GM19452 (cell line): ENCODE measurements around the gene ARMC9.
"Not testable (repeated sequence)": the region's sequence is repeated elsewhere in the genome, so short reads cannot be mapped to it uniquely, and the experiment has no call there.

ENCODE experiments used
- ATAC-seq: cut with Tn5 transposase; IDR thresholded peaks from one replicate; pipeline ENCODE4 v1.9.1; 2021; ENCODE audit not compliant: unreplicated experiment

ARMC9 gene

DNA sequence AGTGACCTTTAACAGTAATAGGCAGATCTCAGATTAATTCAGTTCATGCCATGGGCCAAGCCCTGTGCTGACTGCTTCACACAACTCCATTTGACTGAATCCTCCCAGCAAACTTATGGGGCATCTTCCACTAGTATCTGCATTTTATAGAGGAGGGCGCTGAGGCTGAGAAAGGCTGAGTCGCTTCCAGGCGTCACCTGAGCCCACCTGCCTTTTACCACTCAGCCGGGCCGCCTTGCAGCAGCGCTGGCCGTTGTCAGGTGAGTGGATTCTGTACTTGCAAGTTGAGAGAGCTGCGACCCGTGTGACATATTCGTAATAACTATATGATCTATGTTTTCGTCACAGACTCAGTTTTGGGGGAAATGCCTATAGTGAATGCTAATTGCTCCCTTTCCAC is 137.8 kb downstream of the ARMC9 start:
- no peak for ATAC-seq

DNA sequence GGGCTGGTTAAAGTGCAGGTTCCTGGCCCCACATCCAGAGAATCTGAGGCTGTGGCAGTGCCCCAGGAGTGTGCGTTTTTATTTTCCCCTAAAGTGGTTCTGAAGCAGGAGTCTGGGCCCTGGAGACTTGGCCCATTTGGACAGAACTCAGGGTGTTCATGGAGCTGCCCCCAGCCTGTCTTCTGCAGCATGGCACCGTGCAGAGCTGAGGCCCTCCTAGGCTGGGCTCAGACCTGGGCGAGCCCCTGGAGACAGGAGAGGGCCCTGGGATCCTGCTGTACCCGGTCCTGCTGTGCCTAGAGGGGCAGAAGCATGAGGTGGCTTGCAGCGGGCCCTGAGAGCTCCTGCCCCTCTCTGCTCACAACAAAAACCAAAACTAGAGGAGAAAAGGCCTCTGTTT is 138.3 kb downstream of the ARMC9 start:
- ATAC-seq = no peak

DNA sequence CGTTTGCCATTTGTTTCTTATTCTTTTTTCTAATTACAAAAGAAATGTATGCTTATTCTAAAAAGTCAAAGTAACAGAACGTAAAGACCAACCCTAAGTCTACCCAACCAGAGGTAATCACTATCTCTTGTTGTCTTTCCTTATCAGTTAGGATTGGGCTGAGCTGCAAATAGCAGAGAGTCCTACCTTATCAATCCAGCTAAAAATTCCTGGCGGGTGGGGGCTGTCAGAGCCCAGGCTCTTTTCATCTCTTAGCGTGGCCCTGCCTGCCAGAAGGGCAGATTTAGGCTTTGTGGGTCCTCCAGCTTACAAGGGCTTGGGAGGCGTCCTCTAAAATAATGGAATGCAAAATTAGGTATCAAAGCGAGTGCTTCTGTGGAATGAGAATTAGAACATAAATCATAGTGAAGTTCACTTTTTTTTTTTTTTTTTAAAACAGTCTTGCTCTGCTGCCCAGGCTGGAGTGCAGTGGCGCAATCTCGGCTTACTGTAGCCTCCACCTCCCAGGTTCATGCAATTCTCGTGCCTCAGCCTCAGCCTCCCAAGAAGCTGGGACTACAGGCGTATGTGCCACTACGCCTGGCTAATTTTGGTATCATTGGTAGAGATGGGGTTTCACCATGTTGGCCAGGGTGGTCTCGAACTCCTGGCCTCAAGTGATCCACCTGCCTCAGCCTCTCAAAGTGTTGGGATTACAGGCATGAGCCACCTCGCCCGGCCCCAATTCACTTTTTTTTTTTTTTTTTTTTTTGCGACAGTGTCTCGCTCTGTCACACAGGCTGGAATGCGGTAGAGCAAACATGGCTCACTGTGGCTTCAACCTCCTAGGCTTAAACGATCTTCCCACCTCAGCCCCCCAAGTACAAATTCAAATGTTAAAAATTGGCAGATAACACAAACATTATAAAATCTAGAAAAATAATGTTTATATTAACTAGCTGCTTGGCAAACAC is 139.7 kb downstream of the ARMC9 start:
- no peak for ATAC-seq

DNA sequence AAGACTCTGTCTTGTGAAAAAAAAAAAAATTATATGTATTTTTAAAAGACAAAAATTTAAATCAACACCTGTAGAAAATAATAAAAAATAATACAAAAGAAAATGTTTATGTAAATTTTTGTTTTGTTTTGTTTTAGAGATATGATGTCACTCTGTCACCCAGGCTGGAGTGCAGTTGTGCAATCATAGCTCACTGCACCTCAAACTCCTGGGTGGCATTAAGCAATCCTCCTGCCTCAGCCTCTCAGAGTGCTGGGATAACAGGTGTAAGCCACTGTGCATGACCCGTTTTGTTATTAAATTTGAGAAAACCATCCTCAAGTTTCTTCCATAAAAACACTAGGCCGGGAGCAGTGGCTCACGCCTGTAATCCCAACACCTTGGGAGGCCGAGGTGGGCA is 140.9 kb downstream of the ARMC9 start:
- no peak for ATAC-seq

DNA sequence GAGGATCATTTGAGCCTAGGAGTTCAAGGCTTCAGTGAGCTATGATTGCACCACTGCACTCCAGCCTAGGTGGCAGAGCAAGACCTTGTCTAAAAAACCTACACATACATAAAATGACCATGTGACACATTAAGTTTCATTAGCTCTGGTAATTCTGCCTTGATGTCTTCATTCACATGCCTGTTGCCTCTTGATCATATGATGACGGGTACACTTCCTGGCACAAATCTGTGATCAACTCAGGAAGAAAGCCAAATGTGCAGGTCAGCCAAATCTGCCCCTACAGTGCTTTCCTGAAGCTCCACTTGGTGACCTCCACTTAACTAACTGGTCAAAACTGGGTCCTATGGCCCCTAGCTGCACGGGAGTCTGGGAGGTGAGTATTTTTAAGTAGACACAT is 142.7 kb downstream of the ARMC9 start:
- no peak for ATAC-seq

DNA sequence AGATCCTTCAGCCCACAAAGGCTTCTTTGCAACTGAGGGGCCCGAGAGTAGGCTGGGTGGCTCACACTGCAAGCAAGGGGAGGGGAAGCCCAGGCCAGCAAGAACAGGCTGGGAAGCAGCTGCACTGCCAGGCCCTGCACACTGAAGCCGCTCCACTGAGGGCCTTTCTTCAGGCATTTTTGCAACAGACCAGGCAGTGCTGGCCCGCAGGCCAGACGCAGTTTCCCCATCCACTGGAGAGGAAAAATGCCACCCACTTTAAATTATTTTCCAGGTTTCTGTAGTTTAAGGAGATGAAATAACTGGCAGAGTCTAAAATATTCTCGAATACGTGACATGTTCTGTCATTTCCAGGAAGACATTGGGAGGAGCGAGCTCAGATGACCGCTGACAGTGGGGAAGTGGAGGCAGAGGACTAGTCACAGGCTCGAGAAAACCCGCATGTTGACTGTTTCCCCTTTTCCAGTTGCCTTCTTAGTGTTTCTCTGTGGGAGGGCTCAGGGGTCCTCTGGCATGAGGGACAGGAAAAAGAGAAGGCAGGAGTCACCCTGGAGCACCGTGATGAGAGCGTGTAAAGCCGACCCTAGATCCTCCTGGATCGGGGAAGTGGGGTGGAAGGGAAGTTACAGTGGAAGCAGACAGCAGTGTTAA is 143.8 kb downstream of the ARMC9 start:
- no peak for ATAC-seq

DNA sequence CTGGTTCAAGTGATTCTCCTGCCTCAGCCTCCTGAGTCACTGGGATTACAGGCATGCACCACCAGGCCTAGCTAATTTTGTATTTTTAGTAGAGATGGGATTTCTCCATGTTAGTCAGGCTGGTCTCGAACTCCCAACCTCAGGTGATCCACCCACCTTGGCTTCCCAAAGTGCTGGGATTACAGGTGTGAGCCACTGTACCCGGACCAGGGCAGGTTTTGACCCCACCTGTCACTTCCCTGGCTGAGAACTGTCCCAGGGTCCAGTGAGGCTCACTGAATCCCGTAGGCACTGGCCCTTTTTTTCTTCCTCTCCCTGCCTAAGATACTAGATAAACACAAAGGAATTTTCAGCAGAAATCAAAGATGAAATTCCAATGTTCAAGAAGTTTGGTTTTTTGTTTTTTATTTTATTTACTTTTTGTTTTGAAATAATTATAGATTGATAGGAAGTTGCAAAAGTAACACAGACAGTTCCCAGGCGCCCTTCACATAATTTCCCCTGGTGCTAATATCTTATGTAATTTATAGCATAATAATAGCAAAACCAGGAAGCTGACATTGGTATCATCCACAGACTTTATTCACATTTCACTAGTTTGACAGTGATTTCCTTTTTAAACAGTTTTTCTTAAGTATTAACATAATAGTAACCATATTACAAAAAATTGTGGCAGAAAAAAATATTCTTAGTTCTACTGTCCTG is 144.7 kb downstream of the ARMC9 start:
- ATAC-seq = no peak

DNA sequence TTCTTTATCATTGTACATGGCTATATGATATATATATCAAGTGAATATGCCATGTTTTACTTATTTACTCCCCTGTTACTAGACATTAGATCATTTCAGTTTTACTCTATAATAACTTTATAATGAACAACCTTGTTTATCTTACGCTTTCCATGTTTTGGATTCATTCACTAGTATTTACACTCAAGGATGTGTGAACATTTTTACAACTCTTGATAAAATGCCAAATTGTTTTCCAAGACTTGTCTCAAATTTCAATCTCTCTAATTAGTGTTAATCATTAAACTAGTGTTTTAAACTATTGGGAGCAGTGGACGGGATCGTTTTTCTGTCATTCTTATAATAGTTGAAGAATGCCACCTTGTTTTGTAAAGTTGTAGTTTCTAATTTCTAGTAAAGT is 145.6 kb downstream of the ARMC9 start:
- no peak for ATAC-seq

DNA sequence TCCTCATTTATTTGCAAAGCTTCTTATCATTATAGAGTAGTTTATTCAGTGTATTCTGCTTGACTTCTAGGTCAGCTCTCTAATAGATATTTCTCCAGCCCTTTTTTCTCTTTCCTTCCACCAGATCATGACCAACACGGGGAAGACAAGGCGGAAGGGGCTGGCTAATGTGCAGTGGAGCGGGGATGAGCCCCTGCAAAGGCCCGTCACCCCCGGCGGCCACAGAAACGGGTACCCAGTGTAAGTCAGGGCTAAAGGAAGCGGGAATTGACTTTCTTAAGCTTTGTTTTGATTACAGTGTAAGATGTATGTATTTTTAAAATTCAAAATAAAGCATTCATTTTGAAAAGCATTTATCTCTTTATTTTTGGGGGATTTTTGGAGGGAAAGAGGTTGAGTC is 146.4 kb downstream of the ARMC9 start:
- no peak for ATAC-seq

DNA sequence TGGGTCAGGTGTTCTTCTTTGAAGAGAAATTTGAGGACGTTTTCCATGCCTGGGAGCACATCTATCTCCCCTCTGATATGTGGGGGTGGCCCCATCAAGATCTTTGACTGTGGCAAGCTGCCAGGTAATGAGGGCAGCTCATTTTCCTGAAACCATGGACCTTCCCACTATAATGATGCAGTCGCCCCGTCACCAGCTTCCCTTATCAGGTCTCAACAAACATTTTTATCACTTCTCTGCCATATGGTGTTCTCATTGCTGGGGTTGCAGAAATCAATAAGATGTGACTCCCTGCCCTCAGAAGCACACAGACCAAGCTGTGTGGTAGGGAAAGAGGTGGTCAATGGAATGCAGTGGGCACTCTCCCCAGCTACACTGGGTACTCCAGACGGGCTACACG is 148.7 kb downstream of the ARMC9 start:
- no peak for ATAC-seq

DNA sequence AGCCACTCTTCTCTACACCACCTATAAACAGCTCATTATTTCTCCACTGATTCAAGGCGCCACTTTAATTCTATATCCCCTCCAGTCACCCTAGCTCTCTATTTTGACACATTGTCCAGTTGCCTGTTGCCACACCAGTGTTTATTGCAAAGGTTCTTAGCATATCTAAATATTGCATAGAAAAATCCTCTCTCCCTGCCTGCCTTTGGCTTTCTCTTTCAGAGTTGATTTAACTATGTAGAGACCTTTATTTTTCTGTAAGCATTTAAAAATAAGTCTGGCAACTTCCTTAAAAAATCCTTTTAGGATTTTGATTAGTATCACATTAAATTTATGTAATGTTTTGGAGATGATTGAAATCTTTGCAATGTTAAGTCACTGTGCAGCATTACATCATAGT is 149.2 kb downstream of the ARMC9 start:
- no peak for ATAC-seq

DNA sequence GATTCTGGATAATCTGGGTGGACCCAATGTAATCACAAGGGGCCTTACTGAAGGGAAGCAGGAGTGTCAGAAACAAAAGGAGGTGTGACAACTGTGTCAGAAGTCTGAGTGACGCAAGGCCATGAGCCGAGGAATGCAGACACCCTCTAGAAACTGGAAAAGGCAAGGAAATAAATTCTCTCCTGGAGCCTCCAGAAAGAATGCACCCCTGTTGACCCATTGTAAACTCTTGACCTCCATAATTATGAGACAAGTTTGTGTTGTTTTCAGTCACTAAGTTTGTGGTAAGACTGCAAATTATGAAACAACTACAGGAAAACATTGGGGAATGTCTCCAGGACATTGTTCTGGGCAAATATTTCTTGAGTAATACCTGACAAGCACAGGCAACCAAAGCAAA is 149.7 kb downstream of the ARMC9 start:
- no peak for ATAC-seq

DNA sequence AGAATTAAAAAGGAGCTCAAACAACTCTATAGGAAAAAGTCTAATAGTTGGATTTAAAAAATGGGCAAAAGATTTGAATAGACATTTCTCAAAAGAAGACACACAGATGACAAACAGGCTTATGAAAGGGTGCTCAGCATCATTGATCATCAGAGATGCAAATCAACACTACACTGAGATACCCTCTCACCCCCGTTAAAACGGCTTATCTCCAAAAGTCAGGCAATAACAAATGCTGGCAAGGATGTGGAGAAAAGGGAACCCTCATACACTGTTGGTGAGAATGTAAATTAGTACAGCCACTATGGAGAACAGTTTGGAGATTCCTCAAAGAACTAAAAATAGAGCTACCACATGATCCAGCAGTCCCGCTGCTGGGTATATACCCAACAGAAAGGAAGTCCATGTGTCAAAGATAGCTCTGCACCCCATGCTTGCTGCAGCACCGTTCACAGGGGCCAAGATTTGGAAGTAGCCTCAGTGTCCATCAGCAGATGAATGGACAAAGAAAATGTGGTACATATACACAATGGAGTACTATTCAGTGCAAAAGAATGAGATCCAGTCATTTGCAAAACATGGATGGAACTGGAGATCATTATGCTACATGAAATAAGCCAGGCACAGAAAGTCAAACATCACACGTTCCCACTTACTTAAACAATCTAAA is 150.4 kb downstream of the ARMC9 start:
- ATAC-seq = no peak

DNA sequence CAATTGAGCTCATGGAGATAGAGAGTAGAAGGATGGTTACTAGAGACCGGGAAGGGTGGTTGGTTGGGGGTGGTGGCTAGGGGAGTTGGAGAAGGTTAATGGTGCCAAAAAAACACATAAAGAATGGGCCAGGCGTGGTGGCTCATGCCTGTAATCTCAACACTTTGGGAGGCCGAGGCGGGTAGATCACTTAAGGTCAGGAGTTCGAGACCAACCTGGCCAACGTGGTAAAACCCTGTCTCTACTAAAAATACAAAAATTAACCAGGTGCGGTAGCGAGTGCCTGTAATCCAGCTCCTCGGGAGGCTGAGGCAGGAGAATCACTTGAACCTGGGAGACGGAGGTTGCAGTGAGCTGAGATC is 150.9 kb downstream of the ARMC9 start:
- ATAC-seq = not testable (repeated sequence)

DNA sequence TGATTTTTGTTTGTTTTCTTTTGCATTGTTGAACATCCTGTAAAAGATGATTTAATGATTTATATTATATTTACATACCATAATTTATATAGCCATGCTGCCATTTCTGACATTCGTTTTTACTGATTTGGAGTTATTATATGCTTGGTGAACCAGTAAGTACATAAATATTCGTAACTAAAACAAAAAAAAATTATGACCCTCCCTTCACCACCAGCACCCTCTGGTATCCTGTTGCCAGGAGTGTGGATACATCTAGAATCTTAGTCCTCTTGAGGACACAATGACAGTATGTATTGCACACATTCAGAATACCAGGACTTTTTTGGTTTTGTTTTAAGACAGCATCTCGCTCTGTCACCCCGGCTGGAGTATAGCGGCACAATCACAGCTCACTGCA is 153.2 kb downstream of the ARMC9 start:
- no peak for ATAC-seq

DNA sequence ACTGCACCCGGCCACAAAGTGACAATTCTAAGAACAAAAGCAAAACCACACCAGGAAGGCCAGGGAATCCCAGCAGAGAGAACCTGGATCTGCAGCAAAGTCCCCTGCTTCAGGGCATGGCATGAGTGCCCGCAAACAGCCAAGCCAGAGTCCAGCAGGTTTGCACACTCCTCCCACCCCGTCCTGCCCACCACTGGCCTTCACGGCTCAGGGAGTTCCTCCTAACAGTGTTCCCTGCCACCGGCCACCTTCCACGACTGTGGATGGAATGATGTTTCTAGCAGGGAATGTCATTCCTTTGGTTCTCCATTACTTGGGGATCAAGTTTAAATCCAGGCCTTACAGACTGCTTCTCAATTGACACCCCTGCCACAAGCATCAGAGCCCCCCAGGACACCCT is 155.0 kb downstream of the ARMC9 start:
- ATAC-seq = no peak

DNA sequence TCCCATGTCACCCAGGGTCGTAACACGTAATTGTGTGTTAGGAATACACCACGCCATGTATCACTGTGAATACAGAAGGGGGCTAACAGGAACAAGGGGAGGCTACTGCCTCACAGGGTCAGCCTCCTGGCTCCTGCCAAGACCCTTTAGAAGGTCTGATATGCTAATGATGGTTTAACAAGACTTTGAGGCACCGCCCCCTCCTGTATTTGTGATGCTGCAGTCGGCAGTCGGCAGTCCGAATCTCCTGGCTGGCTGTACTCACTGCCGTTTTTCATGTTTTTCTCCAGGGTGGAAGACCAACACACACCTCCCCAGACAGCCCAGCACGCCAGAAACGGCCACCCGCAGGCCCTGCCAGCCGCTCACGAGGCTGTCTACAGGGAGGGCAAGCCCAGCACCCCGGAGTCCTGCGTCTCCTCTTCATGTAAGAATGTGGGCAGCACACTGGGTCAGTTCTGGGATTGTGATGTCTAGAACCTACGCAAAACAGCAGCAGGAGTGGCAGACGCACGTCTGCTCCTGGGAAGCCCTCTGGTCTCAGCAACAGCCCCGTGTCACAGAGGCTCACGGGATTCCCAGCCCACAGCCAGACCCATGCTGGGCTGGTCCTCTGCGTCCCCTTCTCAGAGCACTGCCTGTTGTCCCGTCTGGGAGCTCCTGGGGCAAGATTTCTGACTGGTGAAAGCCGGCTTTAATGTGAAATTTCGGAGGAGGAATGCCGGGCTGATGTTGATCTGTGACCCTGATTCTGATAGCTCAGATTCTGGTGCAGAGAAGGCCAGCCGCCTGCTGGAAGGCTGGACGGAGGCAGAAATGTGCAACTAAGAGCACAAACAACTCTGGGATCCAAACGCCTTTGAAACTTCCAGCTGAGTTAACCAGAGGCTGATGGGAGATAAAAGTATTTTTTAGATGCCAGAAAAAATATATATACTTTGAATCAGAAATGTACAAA is 157.4 kb downstream of the ARMC9 start:
- no peak for ATAC-seq

DNA sequence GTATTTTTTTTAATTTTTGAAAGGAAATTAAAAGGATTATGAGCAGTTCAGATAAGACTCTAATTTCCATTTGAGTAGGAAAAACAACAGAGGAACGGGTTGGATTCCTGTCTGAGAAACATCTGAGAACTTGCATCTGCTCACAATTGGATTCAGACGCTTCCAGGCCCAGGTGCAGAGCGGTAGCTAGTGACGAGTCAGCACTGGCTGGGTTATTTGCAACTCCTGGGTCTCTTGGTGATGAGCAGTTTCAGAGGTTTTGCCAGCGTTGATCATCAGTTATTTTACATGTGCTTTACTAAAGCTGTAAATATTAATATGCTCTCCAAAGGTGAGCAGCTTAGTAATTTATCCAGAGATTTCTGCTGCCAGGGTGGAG is 158.0 kb downstream of the ARMC9 start:
- no peak for ATAC-seq

DNA sequence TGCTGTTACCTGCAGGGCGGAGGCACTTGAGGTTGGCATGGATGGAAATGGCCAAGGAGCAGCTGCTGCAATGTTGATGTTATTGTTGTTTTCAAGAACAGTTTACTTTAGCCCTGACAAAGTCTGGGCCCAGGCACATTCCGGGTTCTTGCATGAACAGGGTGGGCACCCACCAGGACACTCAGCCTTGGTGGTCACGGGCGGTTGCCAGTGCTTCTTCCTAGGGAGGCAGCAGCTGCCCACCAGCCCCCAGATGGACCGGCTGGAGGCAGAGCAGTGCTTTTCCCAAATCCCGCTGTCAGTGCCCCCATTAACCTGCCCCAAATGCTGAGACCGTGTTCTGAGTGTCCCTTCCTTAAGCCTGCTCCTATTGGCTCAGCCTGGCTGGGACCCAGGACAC is 158.6 kb downstream of the ARMC9 start:
- no peak for ATAC-seq

DNA sequence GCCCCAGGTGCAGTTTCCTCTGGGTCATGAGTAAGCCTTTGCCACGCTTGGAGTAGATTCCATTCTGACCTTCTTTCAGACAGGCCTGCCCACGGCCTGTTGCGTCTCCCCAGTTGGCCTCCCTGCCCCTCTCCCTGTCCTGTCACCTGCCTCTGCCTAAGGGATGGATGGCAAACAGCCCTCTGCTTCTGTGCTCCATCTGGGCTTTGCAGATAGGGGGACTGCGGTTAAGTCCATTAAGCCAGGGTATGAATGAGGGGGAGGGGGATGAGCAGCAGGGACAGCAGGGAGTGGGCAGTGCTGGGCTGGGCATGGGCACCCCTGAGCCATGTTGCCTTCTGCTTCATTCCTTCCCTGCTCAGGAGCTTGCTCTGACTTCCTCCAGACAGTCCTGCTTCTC is 159.5 kb downstream of the ARMC9 start:
- ATAC-seq = no peak
